Uterus (tissue), 2 donors: ENCODE results near the gene MYOG.

Experiments used
- CTCF ChIP-seq, 4 experiments: fragments of 200-600 bp in 2 of 4; fragments of 450-650 bp in 2 of 4; sonication (generic) in 2 of 4; IDR thresholded peaks; one replicate each; pipeline ENCODE4 v1.5.1; 2016 to 2019; ENCODE audit warnings: antibody characterized with exemption in 4 of 4, mild to moderate bottlenecking in 2 of 4, moderate library complexity in 1 of 4
- POLR2A ChIP-seq, 2 donors: fragments of 450-650 bp; IDR thresholded peaks; one replicate each; pipeline ENCODE4 v1.6.1; 2016; ENCODE audit warnings: antibody characterized with exemption in 2 of 2, mild to moderate bottlenecking in 1 of 2, moderate library complexity in 1 of 2

GRCh38 chr1:203037509-203038190, 48.2 kb downstream of the MYOG start:
- TF ChIP-seq CTCF (IDR thresholded peaks at IDR 0.05) (no peak), POLR2A (IDR thresholded peaks at IDR 0.05) (no peak)
